ENCODE data around the gene CST3. TPM values are rescaled to one million over a fixed set of nuclear protein-coding genes. Genes with fewer than 3 reads are reported as not detected.

Gene CST3
- total and polyA plus RNA-seq, 3 donors from 2014 or later, result 1,703 to 4,272 (median 3,145) TPM

- DNase-seq, result no peak
- Histone ChIP-seq H3K27ac (no peak overlapping the region), H3K9me3 (no peaks in the 10 kb centered on the region), H3K36me3 (ENCODE audit: low read depth, missing control alignments) (no peaks in the 10 kb centered on the region), H3K4me3 (no peak overlapping the region), H3K27me3 (no peaks in the 10 kb centered on the region), H3K4me1 (peaks cover 37% of the 10 kb centered on the region)
- TF ChIP-seq POLR2A (IDR thresholded peaks at IDR 0.05) (no peak), CTCF (IDR thresholded peaks at IDR 0.05) (no peak)
- intact Hi-C loops (cut with DNase I; ENCODE audit: low total_unique reads), result loop anchor here (10.0 kb wide), 2 partner anchors 273 to 1427 kb away; partner anchors contain the start of genes ACSS1 and NXT1
- WGBS, 2 donors, result 88 to 92% methylated on average over 3 of the region's 3 CpGs
These were observed 10.3 kb downstream of the CST3 start for GRCh38 chr20:23627501-23627900.

GRCh38 chr20:23626040-23626620 is 11.6 kb downstream of the CST3 start:
- no peak overlapping the region for H3K27ac ChIP-seq
- no peaks in the 10 kb centered on the region for H3K36me3 ChIP-seq (ENCODE audit: low read depth, missing control alignments)
- intact Hi-C loops (cut with DNase I; ENCODE audit: low total_unique reads), result loop anchor here (10.0 kb wide), 2 partner anchors 271 to 1429 kb away; partner anchors contain the start of genes ACSS1 and NXT1
- no peaks in the 10 kb centered on the region for H3K9me3 ChIP-seq
- WGBS, 2 donors, result 75 to 78% methylated on average over 4 of the region's 4 CpGs
- no peaks in the 10 kb centered on the region for H3K27me3 ChIP-seq
- peaks cover 38% of the 10 kb centered on the region for H3K4me1 ChIP-seq
- H3K4me3 ChIP-seq, result no peak overlapping the region
- no peak for DNase-seq
- TF ChIP-seq CTCF (IDR thresholded peaks at IDR 0.05) (no peak), POLR2A (IDR thresholded peaks at IDR 0.05) (no peak)

- DNase-seq, result peak; percentile 64
- intact Hi-C loops (cut with DNase I; ENCODE audit: low total_unique reads), result loop anchor here (10.0 kb wide), 2 partner anchors 271 to 1429 kb away; partner anchors contain the start of genes ACSS1 and NXT1
- H3K4me1 ChIP-seq, result peaks cover 37% of the 10 kb centered on the region
- WGBS, 2 donors, result 76 to 78% methylated on average over 9 of the region's 9 CpGs
- no peaks in the 10 kb centered on the region for H3K36me3 ChIP-seq (ENCODE audit: low read depth, missing control alignments)
- no peaks in the 10 kb centered on the region for H3K9me3 ChIP-seq
- TF ChIP-seq POLR2A (IDR thresholded peaks at IDR 0.05) (no peak), CTCF (IDR thresholded peaks at IDR 0.05) (no peak)
- H3K4me3 ChIP-seq, result no peak overlapping the region
- no peaks in the 10 kb centered on the region for H3K27me3 ChIP-seq
- H3K27ac ChIP-seq, result no peak overlapping the region
These were observed 12.4 kb downstream of the CST3 start for GRCh38 chr20:23625236-23625964.

- intact Hi-C loops (cut with DNase I; ENCODE audit: low total_unique reads), result loop anchor here (10.0 kb wide), 2 partner anchors 270 to 1430 kb away; partner anchors contain the start of genes ACSS1 and NXT1
- H3K4me3 ChIP-seq, result no peak overlapping the region
These were observed 13.4 kb downstream of the CST3 start for GRCh38 chr20:23624324-23624691.

GRCh38 chr20:23623666-23624323 is 14.0 kb downstream of the CST3 start:
- peaks cover 22% of the 10 kb centered on the region for H3K4me1 ChIP-seq
- TF ChIP-seq CTCF (IDR thresholded peaks at IDR 0.05), result no peak
- no peak for TF ChIP-seq POLR2A (IDR thresholded peaks at IDR 0.05)
- no peak for DNase-seq

More at GRCh38 chr20:23624324-23624691, 13.4 kb downstream of the CST3 start:
- no peaks in the 10 kb centered on the region for H3K9me3 ChIP-seq
- H3K36me3 ChIP-seq (ENCODE audit: low read depth, missing control alignments), result no peaks in the 10 kb centered on the region
- DNase-seq, result no peak
- H3K27ac ChIP-seq, result peak overlapping the region; percentile 63 to 81
- no peak for TF ChIP-seq POLR2A (IDR thresholded peaks at IDR 0.05)
- no peaks in the 10 kb centered on the region for H3K27me3 ChIP-seq
- H3K4me1 ChIP-seq, result peaks cover 26% of the 10 kb centered on the region
- 61 to 66% methylated on average over 2 of the region's 2 CpGs for WGBS, 2 donors

More at GRCh38 chr20:23623666-23624323, 14.0 kb downstream of the CST3 start:
- Histone ChIP-seq H3K4me3 (no peak overlapping the region), H3K36me3 (ENCODE audit: low read depth, missing control alignments) (no peaks in the 10 kb centered on the region), H3K9me3 (no peaks in the 10 kb centered on the region), H3K27me3 (no peaks in the 10 kb centered on the region), H3K27ac (peak overlapping the region; percentile 63 to 81)
- intact Hi-C loops (cut with DNase I; ENCODE audit: low total_unique reads), result loop anchor here (10.0 kb wide), 2 partner anchors 269 to 1431 kb away; partner anchors contain the start of genes ACSS1 and NXT1
- 68 to 73% methylated on average over 4 of the region's 4 CpGs for WGBS, 2 donors
